Activated CD4-positive, CD25-positive, alpha-beta regulatory T cell treated with anti-CD3 and anti-CD28 coated beads, Interleukin-2, amount 50 U/mL, for 72 hours (primary cell): ENCODE measurements around the gene SDC4.

ENCODE experiments used
- DNase-seq: peaks from one replicate; pipeline ENCODE4 v3.0.0; 2021

The SDC4 gene, protein sequence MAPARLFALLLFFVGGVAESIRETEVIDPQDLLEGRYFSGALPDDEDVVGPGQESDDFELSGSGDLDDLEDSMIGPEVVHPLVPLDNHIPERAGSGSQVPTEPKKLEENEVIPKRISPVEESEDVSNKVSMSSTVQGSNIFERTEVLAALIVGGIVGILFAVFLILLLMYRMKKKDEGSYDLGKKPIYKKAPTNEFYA

GRCh38 chr20:45347936-45348778 lies at the start of gene SDC4:
TSS of gene SDC4 (minus strand) at chr20:45348424. CDS start at chr20:45348384, 40 bp downstream.
- peak; percentile 76 for DNase-seq

- no peak for DNase-seq
Observed at GRCh38 chr20:45395114-45395415, 46.8 kb upstream of the SDC4 start.

DNA sequence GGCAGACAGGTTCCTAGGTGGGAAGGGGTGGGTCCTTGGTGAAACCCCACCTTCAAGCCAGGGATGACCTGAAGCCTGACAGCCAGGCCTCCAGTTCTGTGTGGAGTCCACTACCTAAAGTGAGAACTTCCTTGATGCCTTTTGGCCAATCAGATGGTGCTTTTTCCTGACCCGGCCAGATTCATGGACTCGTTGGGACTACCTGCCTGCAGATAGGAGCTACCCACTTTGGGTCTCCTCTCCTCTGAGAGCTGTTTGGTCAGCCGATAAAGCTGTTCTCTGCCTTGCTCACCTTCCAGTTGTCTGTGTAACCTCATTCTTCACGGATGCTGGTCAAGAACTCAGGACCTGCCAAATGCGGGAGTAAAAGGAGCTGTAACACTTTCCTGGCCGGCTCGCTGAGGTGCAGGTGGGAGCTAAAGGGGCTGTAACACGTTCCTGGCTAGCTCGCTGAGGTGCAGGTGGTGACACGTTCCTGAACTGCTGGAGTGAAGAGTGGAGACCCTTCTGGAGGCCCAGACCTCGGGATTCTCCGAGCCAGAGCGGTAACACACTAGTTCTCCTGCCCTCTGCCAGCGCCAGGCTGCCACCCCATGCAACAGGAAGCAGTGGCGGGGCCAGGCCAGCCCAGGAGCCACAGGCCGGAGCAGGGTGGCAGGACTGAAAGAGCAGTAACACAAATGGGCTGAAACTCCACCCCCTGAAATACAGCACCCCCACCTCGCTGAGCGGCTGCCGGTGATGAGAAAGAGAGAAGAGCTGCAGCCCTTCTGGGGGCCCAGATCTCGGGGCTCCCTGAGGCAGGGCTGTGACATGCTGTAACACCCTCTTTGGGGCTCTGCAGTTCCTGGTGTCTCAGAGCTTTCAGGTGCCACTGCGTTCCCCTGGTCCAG lies 46.2 kb upstream of the SDC4 start:
- DNase-seq, result no peak

GRCh38 chr20:45392733-45393132 lies 44.5 kb upstream of the SDC4 start:
- no peak for DNase-seq

DNA sequence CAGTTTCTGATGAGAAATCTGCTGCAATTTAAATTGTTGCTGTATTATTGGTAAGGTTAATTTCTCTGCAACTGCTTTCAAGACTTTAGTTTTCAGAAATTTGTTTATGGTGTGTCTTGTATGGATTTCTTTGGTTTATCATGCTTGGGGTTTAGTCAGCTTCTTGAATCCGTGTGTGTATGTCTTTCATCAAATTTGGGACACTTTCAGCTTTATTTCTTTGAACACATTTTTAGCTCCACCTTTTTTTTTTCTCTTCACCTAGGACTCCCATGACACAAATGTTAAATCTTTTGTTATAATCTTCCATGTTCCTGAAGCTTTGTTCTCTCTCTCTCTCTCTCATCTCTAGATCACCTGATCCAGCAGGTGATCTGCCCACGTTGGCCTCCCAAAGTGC lies 43.3 kb upstream of the SDC4 start:
- no peak for DNase-seq

DNA sequence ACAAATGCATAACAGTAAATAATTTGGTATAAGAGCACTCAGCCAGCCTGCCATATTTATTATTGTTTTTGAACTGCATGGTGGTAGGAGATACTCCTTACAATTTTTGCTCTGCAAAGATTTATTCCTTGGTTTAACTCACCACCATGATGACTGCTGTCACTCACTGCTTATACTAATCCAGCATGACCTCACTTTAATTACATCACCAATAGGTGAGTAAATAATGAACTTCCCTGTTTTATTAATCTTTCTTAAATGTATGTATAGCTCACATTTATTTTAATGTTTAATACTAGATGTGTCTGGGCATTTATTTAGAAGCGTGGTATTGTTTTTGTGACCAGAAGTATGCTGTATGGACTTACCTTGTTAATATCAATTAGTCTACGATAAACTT lies 42.7 kb upstream of the SDC4 start:
- no peak for DNase-seq

- DNase-seq, result no peak
Observed at GRCh38 chr20:45387274-45387673, 39.0 kb upstream of the SDC4 start.

DNA sequence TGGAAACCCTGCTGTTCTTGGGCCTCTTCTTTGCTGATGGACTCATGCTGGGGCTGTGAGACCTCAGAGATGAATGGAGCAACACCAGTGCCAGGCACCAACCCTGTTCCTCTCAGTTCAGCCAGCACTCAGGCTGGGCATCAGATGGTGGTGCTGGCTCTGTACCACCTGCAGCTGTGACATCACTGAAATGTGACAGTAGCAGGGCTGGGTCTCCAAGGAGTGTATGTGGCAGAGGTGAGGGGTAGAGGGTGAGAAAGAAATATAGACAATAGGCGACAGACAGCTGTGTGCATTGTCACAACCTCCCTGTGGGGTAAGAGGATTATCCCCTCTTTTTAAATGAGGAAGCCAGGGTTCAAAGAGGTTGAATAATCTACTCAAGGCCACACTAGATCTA lies 30.0 kb upstream of the SDC4 start, which contains the start of gene TP53TG5:
TP53TG5 (minus strand) TSS at position 135 of the 400 bp plus-strand sequence; CDS start at position 46, 89 bp downstream.
- no peak for DNase-seq

DNA sequence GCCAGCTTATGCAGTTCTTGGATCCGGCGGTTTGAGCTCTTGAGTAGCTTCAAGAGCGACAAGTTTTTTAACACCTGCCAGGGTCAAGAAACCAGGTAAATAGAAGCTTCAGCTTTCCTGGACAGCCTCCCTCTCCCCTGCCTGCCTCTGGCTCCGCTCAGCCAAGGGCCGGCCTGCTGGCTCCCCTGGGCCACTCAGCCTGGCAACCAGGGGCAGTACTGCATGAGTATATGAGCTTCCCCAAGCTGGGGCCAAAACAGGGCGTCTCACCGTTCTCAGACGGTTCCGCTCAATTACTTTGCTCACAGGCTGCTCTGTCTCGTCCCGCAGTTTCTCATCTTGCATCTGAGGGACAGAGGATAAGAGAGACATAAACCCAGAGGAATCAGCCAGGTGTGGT lies 29.0 kb upstream of the SDC4 start:
- no peak for DNase-seq

DNA sequence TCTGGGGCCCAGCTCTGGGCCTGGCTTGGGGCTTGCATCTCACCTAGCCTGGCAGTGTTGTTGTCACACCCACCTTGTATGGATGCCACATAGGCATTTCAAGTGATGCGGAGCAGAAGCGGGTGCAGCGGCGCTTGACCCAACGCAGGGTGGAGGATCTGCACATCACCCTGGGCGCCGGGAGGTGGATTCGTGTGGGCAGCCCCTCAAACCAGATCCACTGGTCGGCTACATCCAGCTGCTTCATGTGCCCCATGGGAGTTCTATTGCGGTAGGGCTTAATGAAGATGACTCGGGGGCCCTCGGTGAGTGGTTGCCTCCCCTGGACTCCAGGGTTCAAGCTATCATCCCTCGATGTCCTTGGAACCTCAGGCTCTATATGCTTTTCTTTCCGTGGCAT lies 26.7 kb upstream of the SDC4 start:
- DNase-seq, result no peak

DNA sequence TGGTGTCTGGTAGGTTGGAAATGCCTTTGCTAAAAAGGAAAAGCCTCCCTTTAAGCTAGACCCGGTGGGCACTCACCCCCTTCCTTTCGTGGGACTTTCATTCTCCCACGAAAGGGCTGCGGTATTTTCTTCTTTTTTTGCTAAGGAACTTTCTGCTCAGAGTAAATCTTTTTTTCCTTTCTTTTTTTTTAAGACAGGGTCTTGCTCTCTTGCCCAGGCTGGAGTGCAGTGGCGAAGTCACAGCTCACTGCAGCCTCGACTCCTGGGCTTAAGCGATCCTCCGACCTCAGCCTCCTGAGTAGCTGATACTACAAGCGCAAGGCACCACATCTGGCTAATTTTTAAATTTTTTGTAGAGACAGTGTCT lies 25.9 kb upstream of the SDC4 start:
- no peak for DNase-seq

DNA sequence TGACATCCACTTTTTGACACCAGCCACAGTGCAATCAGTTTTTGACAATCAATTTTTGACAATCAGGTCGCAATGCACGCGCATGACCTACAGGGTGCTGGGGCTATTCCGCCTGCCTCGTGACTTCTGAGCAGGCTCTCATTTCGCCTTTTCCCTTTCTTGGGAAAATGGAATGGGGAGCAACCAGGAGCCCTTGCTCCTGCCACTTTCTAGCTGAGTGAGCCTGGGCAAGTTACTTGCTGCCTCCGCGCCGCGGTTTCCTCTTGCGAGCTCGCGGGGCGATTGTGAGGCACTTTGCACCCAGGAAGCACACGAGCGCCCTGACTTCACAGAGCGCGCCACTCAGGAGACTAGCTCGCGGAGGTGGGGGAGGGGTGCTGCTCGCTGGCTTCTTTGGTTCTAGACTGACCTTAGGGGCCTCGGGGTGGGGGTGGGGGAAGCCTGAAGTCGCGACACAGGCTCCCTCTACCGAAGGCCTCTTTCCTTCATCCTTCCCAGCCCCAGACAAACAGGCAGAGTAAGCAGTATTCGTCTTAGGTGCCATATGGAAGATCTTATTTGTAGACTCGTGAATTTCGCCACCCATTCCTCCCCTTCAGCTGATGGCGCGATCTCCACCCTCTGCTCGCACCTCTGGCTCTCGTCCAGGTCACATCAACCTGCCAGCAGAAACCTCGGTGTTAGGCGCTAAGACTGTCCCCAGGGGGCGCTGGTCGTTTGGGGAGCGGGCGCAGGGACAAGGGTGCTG lies 25.3 kb upstream of the SDC4 start:
- DNase-seq, result peak; percentile 90

DNA sequence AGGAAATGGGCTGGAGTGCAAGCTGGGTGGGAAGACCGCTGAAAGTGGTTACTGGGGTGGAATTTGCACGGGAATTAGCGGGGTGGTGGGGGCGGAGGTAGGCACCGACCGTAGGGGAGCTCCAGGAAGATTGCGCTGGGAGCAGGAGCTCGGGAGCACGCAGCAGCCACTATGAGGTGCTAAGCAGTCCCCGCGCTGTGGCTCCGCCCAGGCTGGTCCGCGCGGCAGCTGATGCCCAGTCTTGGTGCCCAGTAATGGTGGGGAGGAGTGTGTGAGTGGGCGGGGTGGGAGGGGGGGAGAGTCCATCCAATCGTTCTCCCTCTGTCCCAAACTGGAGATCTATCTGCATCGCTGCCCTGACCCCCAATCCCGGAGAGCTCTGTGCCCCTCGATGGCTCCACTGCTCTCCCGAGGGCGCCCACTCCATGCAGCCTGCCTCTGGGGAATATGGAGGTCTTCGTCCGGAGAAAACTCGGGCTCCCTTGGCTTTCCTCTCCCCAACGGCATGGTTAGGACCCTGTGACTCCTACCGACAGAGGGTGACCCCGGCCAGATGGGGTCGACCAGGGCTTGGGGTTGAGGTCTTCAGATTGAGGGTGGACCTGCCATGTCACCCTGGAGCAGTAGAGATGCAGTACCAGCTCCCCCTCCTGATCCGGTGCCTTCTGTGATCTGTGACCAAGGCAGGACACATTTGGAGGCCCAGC lies 24.6 kb upstream of the SDC4 start:
- DNase-seq, result no peak

- DNase-seq, result no peak
Observed at GRCh38 chr20:45372241-45372640, 24.0 kb upstream of the SDC4 start.

GRCh38 chr20:45370571-45371160 lies 22.4 kb upstream of the SDC4 start:
- DNase-seq, result no peak

DNA sequence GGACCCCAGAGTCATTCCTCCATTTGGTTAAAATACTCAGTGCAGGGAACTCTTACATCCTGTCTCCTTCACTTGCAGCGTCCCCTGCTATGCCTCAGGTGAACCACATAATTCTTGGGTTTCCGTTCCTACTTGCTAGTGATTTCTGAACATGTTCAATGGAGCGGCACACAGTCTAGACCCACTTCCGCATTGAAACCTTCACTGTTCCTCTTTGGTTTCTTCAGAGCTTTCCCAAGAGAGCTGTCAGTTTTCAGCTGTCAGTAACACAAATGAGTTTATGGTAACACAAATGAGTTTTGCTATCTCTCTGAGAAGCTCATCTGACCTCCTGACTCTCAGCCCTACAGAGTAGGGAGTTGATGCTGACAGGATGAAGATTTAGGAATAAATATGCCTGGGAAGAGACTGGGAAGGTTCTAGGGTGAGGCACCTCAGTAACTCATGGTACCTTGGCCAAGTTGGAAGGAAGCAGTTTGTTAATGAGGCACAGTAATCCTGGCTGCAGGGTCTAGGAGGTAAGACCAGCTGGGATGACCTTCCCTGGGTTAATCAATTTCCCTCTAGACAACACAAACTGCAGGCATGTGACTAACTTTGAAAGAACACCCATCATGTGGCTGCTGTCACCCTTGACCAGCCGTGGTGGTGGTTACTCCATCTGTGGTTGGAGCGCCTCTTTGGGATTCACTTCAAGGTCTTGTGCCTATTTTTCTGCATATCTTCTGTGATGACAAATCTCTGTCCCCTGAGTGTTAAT lies 20.2 kb upstream of the SDC4 start:
- DNase-seq, result no peak

- DNase-seq, result no peak
Observed at GRCh38 chr20:45367126-45367525, 18.9 kb upstream of the SDC4 start.

GRCh38 chr20:45366631-45367030 lies 18.4 kb upstream of the SDC4 start:
- no peak for DNase-seq

DNA sequence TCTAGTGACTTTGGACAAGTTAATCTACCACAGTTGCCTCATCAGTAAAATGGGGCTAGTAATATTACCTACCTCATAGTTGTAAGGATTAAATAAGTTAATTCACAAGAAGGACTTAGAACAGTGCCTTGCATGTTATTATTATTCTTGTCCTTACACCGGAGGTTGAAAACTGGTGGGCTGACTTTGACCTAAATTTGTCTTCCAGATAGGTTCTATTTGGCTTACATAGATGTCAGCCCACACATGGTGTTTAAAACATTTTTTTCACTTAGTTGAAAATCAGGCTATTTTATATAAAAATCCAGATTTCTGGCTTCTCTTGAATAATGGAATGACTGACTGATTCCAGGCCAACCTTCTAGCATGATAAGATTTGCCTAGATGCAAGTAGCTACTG lies 18.0 kb upstream of the SDC4 start:
- no peak for DNase-seq

- peak; percentile 8 for DNase-seq
Observed at GRCh38 chr20:45365444-45365970, 17.3 kb upstream of the SDC4 start.
